ENCODE data around the gene ZNF326.
"Not testable (repeated sequence)": the region's sequence is repeated elsewhere in the genome, so short reads cannot be mapped to it uniquely, and the experiment has no call there.

GRCh38 chr1:90064109-90064508, 69.2 kb downstream of the ZNF326 start:
- not testable (repeated sequence) for TF ChIP-seq CTCF, POLR2A (IDR thresholded peaks at IDR 0.05)

Measured in adrenal gland (tissue), 5 donors.